Mesendoderm (in vitro differentiated cells): ENCODE measurements around the gene IL16.

Experiments
- DNase-seq: peaks from one replicate; pipeline ENCODE4 v3.0.0; 2013
- H2AK5ac ChIP-seq: 2 replicates; pipeline ENCODE4 v1.6.1; 2013; ENCODE audit warnings: low read length, inconsistent platforms
- H2BK120ac ChIP-seq: 2 replicates; pipeline ENCODE4 v1.6.1; 2013; ENCODE audit warnings: low read depth, mild to moderate bottlenecking, low read length, moderate library complexity, mixed read lengths
- H2BK15ac ChIP-seq: replicated peaks from 2 replicates; pipeline ENCODE4 v1.6.1; 2013; ENCODE audit warnings: low read depth, mild to moderate bottlenecking, moderate library complexity
- H2BK5ac ChIP-seq: 2 replicates; pipeline ENCODE4 v1.6.1; 2013; ENCODE audit warnings: low read length, inconsistent platforms
- H3K18ac ChIP-seq: 2 replicates; pipeline ENCODE4 v1.6.1; 2013; ENCODE audit warnings: mild to moderate bottlenecking, low read length, mixed read lengths
- H3K23ac ChIP-seq: one replicate; pipeline ENCODE4 v1.6.1; 2013; ENCODE audit warnings: low read length
- H3K27ac ChIP-seq: 2 replicates; pipeline ENCODE4 v1.5.1; 2013; ENCODE audit warnings: low read depth, mild to moderate bottlenecking, inconsistent platforms, low read length, moderate library complexity
- H3K27me3 ChIP-seq: 2 replicates; pipeline ENCODE4 v1.6.1; 2013; ENCODE audit warnings: low read length, control low read depth, mild to moderate bottlenecking, inconsistent platforms; ENCODE audit not compliant: insufficient read depth, poor library complexity
- H3K36me3 ChIP-seq: 2 replicates; pipeline ENCODE4 v1.6.1; 2013; ENCODE audit warnings: low read length, inconsistent platforms; ENCODE audit not compliant: control insufficient read depth, insufficient read depth
- H3K4ac ChIP-seq: one replicate; pipeline ENCODE4 v1.6.1; 2013; ENCODE audit warnings: low read depth, mild to moderate bottlenecking, low read length, moderate library complexity
- H3K4me1 ChIP-seq: 2 replicates; pipeline ENCODE4 v1.6.1; 2013; ENCODE audit warnings: low read depth, low read length, inconsistent platforms; ENCODE audit not compliant: control insufficient read depth
- H3K4me2 ChIP-seq: 2 replicates; pipeline ENCODE4 v1.6.1; 2013; ENCODE audit warnings: low read length
- H3K4me3 ChIP-seq: 2 replicates; pipeline ENCODE4 v1.5.1; 2013; ENCODE audit warnings: mild to moderate bottlenecking, low read length
- H3K56ac ChIP-seq: one replicate; pipeline ENCODE4 v1.6.1; 2013; ENCODE audit warnings: low read length
- H3K79me1 ChIP-seq: 2 replicates; pipeline ENCODE4 v1.6.1; 2013; ENCODE audit warnings: low read length, inconsistent platforms
- H3K79me2 ChIP-seq: 2 replicates; pipeline ENCODE4 v1.6.1; 2013; ENCODE audit warnings: mild to moderate bottlenecking, low read length; ENCODE audit not compliant: control insufficient read depth, insufficient read depth
- H3K9ac ChIP-seq: 2 replicates; pipeline ENCODE4 v1.6.1; 2013; ENCODE audit warnings: low read length, inconsistent platforms
- H4K5ac ChIP-seq: one replicate; pipeline ENCODE4 v1.6.1; 2013; ENCODE audit warnings: low read length
- H4K8ac ChIP-seq: one replicate; pipeline ENCODE4 v1.6.1; 2013; ENCODE audit warnings: low read depth, mild to moderate bottlenecking, control low read depth, low read length, moderate library complexity
- WGBS: extraction: QIAGEN DNeasy Blood & Tissue Kit; methylation state at CpG from one replicate; pipeline ENCODE4 v1.1.7; 2013; ENCODE audit warnings: low lambda C conversion rate, missing lambda C conversion rate; ENCODE audit not compliant: insufficient coverage; ENCODE audit errors: extremely low coverage; 5-methylcytosine and 5-hydroxymethylcytosine counted together

IL16 gene

GRCh38 chr15:81289910-81290309 is 93.2 kb downstream of the IL16 start:
- Histone ChIP-seq H2BK15ac (no peak overlapping the region), H3K4me3 (no peak overlapping the region), H3K4me1 (no peaks in the 10 kb centered on the region), H3K79me1 (no peaks in the 10 kb centered on the region), H2AK5ac (no peak overlapping the region), H4K8ac (no peak overlapping the region), H3K27ac (no peak overlapping the region), H3K79me2 (no peaks in the 10 kb centered on the region), H3K27me3 (no peaks in the 10 kb centered on the region), H3K23ac (no peak overlapping the region), H3K9ac (no peak overlapping the region), H2BK120ac (no peak overlapping the region), H2BK5ac (no peak overlapping the region), H4K5ac (no peak overlapping the region), H3K36me3 (no peaks in the 10 kb centered on the region), H3K4me2 (no peak overlapping the region), H3K56ac (no peak overlapping the region), H3K18ac (no peak overlapping the region), H3K4ac (no peak overlapping the region)
- WGBS: no CpG with 5 or more reads among the region's 4 CpGs
- no peak for DNase-seq

GRCh38 chr15:81291916-81292522 is 95.3 kb downstream of the IL16 start:
- Histone ChIP-seq H3K27me3 (no peaks in the 10 kb centered on the region), H3K18ac (no peak overlapping the region), H3K36me3 (no peaks in the 10 kb centered on the region), H3K79me2 (no peaks in the 10 kb centered on the region), H2AK5ac (no peak overlapping the region), H3K23ac (no peak overlapping the region), H3K27ac (no peak overlapping the region), H2BK120ac (no peak overlapping the region), H2BK5ac (no peak overlapping the region), H3K9ac (no peak overlapping the region), H4K8ac (no peak overlapping the region), H3K79me1 (no peaks in the 10 kb centered on the region), H3K56ac (no peak overlapping the region), H4K5ac (no peak overlapping the region), H3K4me3 (no peak overlapping the region), H2BK15ac (no peak overlapping the region), H3K4me1 (no peaks in the 10 kb centered on the region), H3K4ac (no peak overlapping the region), H3K4me2 (no peak overlapping the region)
- no peak for DNase-seq
- no CpG with 5 or more reads among the region's 5 CpGs for WGBS

GRCh38 chr15:81292523-81293001 is 95.9 kb downstream of the IL16 start:
- H3K36me3 ChIP-seq: no peaks in the 10 kb centered on the region
- no peak overlapping the region for H2BK120ac ChIP-seq
- no peak overlapping the region for H2BK15ac ChIP-seq
- no peak overlapping the region for H4K5ac ChIP-seq
- no peak overlapping the region for H3K27ac ChIP-seq
- no peaks in the 10 kb centered on the region for H3K27me3 ChIP-seq
- no peaks in the 10 kb centered on the region for H3K4me1 ChIP-seq
- H4K8ac ChIP-seq: no peak overlapping the region
- no peak overlapping the region for H2BK5ac ChIP-seq
- no CpG with 5 or more reads among the region's 12 CpGs for WGBS
- no peak overlapping the region for H3K56ac ChIP-seq
- H3K4me2 ChIP-seq: no peak overlapping the region
- H3K4ac ChIP-seq: no peak overlapping the region
- H2AK5ac ChIP-seq: no peak overlapping the region
- DNase-seq: no peak
- H3K79me2 ChIP-seq: no peaks in the 10 kb centered on the region
- no peak overlapping the region for H3K4me3 ChIP-seq
- no peak overlapping the region for H3K23ac ChIP-seq
- no peak overlapping the region for H3K9ac ChIP-seq
- no peak overlapping the region for H3K18ac ChIP-seq
- no peaks in the 10 kb centered on the region for H3K79me1 ChIP-seq

GRCh38 chr15:81293728-81294515 is 97.2 kb downstream of the IL16 start:
- WGBS: no CpG with 5 or more reads among the region's 9 CpGs
- no peak for DNase-seq

GRCh38 chr15:81294516-81294880 is 97.8 kb downstream of the IL16 start:
- peak overlapping the region; percentile 15 for H3K56ac ChIP-seq
- no peaks in the 10 kb centered on the region for H3K27me3 ChIP-seq
- H3K4me1 ChIP-seq: no peaks in the 10 kb centered on the region
- no peak overlapping the region for H2BK120ac ChIP-seq
- H4K8ac ChIP-seq: no peak overlapping the region
- H2BK15ac ChIP-seq: no peak overlapping the region
- H3K4ac ChIP-seq: no peak overlapping the region
- DNase-seq: peak; percentile 28
- H2AK5ac ChIP-seq: no peak overlapping the region
- H3K4me3 ChIP-seq: no peak overlapping the region
- H3K9ac ChIP-seq: no peak overlapping the region
- H4K5ac ChIP-seq: no peak overlapping the region
- H3K36me3 ChIP-seq: no peaks in the 10 kb centered on the region
- WGBS: no CpG with 5 or more reads among the region's 6 CpGs
- H3K79me1 ChIP-seq: no peaks in the 10 kb centered on the region
- H3K18ac ChIP-seq: no peak overlapping the region
- no peak overlapping the region for H3K27ac ChIP-seq
- H3K23ac ChIP-seq: no peak overlapping the region
- H2BK5ac ChIP-seq: no peak overlapping the region
- no peak overlapping the region for H3K4me2 ChIP-seq
- no peaks in the 10 kb centered on the region for H3K79me2 ChIP-seq

More at GRCh38 chr15:81293728-81294515, 97.2 kb downstream of the IL16 start:
- Histone ChIP-seq H3K79me2 (no peaks in the 10 kb centered on the region), H2AK5ac (no peak overlapping the region), H3K4me2 (no peak overlapping the region), H2BK120ac (no peak overlapping the region), H2BK15ac (no peak overlapping the region), H3K36me3 (no peaks in the 10 kb centered on the region), H4K8ac (no peak overlapping the region), H3K4ac (no peak overlapping the region), H4K5ac (no peak overlapping the region), H3K18ac (no peak overlapping the region), H3K4me1 (no peaks in the 10 kb centered on the region), H3K27ac (no peak overlapping the region), H3K4me3 (no peak overlapping the region), H3K56ac (peak overlapping the region; percentile 15), H3K79me1 (no peaks in the 10 kb centered on the region), H3K23ac (no peak overlapping the region), H3K9ac (no peak overlapping the region), H3K27me3 (no peaks in the 10 kb centered on the region), H2BK5ac (no peak overlapping the region)
